Trophoblast cell (in vitro differentiated cells and primary cell): ENCODE measurements around the gene CDC42BPB.

Experiments
- DNase-seq, 2 donors: peaks; one replicate each; pipeline ENCODE4 v3.0.0-alpha.2; 2016
- H2AFZ ChIP-seq: 2 replicates; pipeline ENCODE4 v1.6.1; 2013; ENCODE audit warnings: low read length, moderate library complexity, mild to moderate bottlenecking; ENCODE audit not compliant: insufficient read depth, poor library complexity
- H2AK5ac ChIP-seq: 2 replicates; pipeline ENCODE4 v1.6.1; 2013; ENCODE audit warnings: mild to moderate bottlenecking, low read length
- H2BK120ac ChIP-seq: 2 replicates; pipeline ENCODE4 v1.6.1; 2013; ENCODE audit warnings: low read length, mild to moderate bottlenecking, moderate library complexity; ENCODE audit not compliant: insufficient read depth, poor library complexity
- H2BK12ac ChIP-seq: 2 replicates; pipeline ENCODE4 v1.6.1; 2013; ENCODE audit warnings: mild to moderate bottlenecking, low read length, moderate library complexity
- H2BK5ac ChIP-seq: 2 replicates; pipeline ENCODE4 v1.6.1; 2013; ENCODE audit warnings: low read length, low read depth, moderate library complexity, mild to moderate bottlenecking; ENCODE audit not compliant: poor library complexity
- H3K14ac ChIP-seq: 2 replicates; pipeline ENCODE4 v1.6.1; 2013; ENCODE audit warnings: mild to moderate bottlenecking, low read length
- H3K18ac ChIP-seq: 2 replicates; pipeline ENCODE4 v1.6.1; 2013; ENCODE audit warnings: mild to moderate bottlenecking, low read length
- H3K23ac ChIP-seq: 2 replicates; pipeline ENCODE4 v1.6.1; 2013; ENCODE audit warnings: low read length
- H3K27ac ChIP-seq: 2 replicates; pipeline ENCODE4 v1.5.1; 2013; ENCODE audit warnings: low read depth, mild to moderate bottlenecking, inconsistent platforms, low read length, moderate library complexity
- H3K27me3 ChIP-seq: 2 replicates; pipeline ENCODE4 v1.6.1; 2013; ENCODE audit warnings: inconsistent platforms, mild to moderate bottlenecking, low read length, moderate library complexity; ENCODE audit not compliant: insufficient read depth
- H3K36me3 ChIP-seq, 2 experiments: 1 replicate in 1 of 2; 2 replicates in 1 of 2; pipeline ENCODE4 v1.6.1; 2013; ENCODE audit warnings: low read length in 2 of 2, mild to moderate bottlenecking in 2 of 2, moderate library complexity in 1 of 2; ENCODE audit not compliant: insufficient read depth in 2 of 2, control insufficient read depth in 1 of 2
- H3K4ac ChIP-seq: 2 replicates; pipeline ENCODE4 v1.6.1; 2013; ENCODE audit warnings: low read depth, mild to moderate bottlenecking, low read length, moderate library complexity
- H3K4me1 ChIP-seq, 2 experiments: 1 replicate in 1 of 2; 2 replicates in 1 of 2; pipeline ENCODE4 v1.6.1; 2013; ENCODE audit warnings: low read length in 2 of 2, mild to moderate bottlenecking in 2 of 2, moderate library complexity in 1 of 2; ENCODE audit not compliant: insufficient read depth in 2 of 2, control insufficient read depth in 1 of 2
- H3K4me2 ChIP-seq: 2 replicates; pipeline ENCODE4 v1.6.1; 2013; ENCODE audit warnings: inconsistent platforms, mild to moderate bottlenecking, low read length, moderate library complexity
- H3K4me3 ChIP-seq: 2 replicates; pipeline ENCODE4 v1.5.1; 2013; ENCODE audit warnings: mild to moderate bottlenecking, low read depth, low read length, inconsistent platforms
- H3K79me1 ChIP-seq: one replicate; pipeline ENCODE4 v1.6.1; 2013; ENCODE audit warnings: low read length
- H3K79me2 ChIP-seq: 2 replicates; pipeline ENCODE4 v1.6.1; 2013; ENCODE audit warnings: low read length, mild to moderate bottlenecking; ENCODE audit not compliant: control insufficient read depth, insufficient read depth, poor library complexity
- H3K9ac ChIP-seq: 2 replicates; pipeline ENCODE4 v1.6.1; 2013; ENCODE audit warnings: mild to moderate bottlenecking, low read length
- H3K9me3 ChIP-seq: 2 replicates; pipeline ENCODE4 v1.6.1; 2013; ENCODE audit warnings: low read depth, mild to moderate bottlenecking, control low read depth, inconsistent platforms, low read length; ENCODE audit not compliant: insufficient read depth
- H4K12ac ChIP-seq: 2 replicates; pipeline ENCODE4 v1.6.1; 2013; ENCODE audit warnings: low read depth, mild to moderate bottlenecking, low read length, moderate library complexity
- H4K8ac ChIP-seq: 2 replicates; pipeline ENCODE4 v1.6.1; 2013; ENCODE audit warnings: low read depth, mild to moderate bottlenecking, low read length, moderate library complexity
- H4K91ac ChIP-seq: one replicate; pipeline ENCODE4 v1.6.1; 2013; ENCODE audit warnings: low read depth, mild to moderate bottlenecking, low read length, moderate library complexity
- WGBS: extraction: QIAGEN DNeasy Blood & Tissue Kit; methylation state at CpG from one replicate; pipeline ENCODE4 v1.1.7; 2013; ENCODE audit warnings: missing lambda C conversion rate; ENCODE audit not compliant: insufficient read length, insufficient coverage; ENCODE audit errors: extremely low coverage; 5-methylcytosine and 5-hydroxymethylcytosine counted together

CDC42BPB gene

GRCh38 chr14:102947321-102948103 lies 109.8 kb downstream of the CDC42BPB start:
- Histone ChIP-seq H3K4ac (no peak overlapping the region), H4K91ac (no peak overlapping the region), H2AFZ (no peak overlapping the region), H3K23ac (no peak overlapping the region), H3K4me1 (no peaks in the 10 kb centered on the region), H3K79me2 (no peaks in the 10 kb centered on the region), H3K18ac (no peak overlapping the region), H2BK12ac (no peak overlapping the region), H4K12ac (no peak overlapping the region), H2AK5ac (no peak overlapping the region), H3K36me3 (peaks cover 83 to 86% of the 10 kb centered on the region in 2 experiments), H3K27me3 (no peaks in the 10 kb centered on the region), H2BK120ac (no peak overlapping the region), H3K79me1 (no peaks in the 10 kb centered on the region), H3K4me2 (no peak overlapping the region), H3K27ac (no peak overlapping the region), H3K14ac (no peak overlapping the region), H3K4me3 (no peak overlapping the region), H3K9me3 (no peaks in the 10 kb centered on the region), H4K8ac (no peak overlapping the region), H2BK5ac (no peak overlapping the region), H3K9ac (no peak overlapping the region)
- WGBS = no CpG with 5 or more reads among the region's 27 CpGs
- DNase-seq = no peak

DNA sequence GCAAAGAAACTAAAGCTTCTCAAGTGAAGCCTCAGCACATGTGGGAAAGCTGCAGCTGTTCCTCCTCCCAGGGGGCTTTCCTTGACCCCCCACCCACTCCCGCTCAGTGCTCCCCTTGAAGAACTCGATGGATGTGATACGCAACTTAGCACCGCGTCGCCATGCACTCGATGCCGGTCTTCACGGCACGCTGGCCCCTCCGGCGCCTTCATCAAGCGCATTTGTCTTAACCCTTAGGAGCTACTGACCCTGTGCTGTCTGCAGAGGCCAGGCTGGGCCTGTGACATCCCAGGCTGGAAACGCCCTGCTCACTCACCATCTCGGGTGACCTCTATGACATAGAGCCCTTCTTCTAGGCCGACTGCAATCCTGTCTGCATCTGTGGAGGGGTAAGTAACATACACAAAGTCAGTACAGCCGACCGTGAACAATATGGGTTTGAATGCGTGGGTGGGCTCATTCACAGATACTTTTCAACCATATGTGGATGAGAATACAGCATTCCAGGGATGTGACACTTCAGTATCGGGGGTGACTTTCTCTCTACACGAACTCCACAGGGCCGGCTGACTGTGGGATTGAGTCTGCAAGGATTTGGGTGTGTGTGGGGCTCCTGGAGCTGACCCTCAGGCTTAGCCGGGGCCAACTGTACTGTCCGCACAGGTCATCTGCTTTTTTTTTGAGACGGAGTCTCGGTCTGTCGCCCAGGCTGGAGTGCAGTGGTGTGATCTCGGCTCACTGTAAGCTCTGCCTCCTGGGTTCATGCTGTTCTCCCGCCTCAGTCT lies 111.8 kb downstream of the CDC42BPB start:
- WGBS = no CpG with 5 or more reads among the region's 29 CpGs
- no peak overlapping the region for H4K12ac ChIP-seq

DNA sequence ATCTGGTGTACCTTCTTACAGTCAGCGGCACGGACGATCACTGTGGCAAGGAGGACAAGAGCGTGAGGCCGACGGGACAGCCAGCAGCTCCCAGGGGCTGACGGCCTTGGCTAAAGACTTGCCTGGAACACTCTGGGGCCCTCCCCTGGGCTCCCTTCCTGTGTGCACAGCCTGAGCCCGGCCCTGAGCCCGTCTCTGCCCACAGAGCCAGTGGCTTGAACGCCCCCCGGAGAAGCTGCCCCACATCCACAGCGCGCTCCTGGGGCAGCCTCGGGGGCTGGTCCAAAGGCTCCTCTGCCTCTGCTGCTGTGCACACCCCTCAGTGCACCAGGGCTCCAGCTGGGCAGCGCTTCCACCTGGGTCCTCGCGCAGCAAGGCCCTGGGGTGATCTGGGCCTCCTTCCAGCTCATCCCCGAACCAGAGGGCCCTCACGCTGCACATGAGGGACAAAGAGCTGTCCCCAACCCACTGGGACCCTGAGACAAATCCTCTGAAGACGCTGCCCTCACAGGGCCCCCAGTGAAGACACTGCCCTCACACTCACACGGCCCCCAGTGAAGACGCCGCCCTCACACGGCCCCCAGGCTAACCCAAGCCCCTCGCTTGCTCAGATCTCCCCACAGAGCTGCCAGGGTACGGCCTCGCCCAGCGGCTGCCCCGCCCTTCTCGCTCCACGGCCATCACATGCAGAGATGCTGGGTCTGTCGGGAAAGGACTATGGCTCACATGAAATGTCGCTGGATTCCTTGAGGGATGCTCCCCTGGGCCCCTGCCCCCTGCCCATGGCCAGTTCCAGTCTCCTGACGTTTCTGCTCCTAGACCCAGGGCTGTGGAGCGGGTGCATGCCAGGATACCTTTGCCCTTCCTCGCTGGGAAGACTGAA lies 112.7 kb downstream of the CDC42BPB start:
- Histone ChIP-seq H2BK5ac (no peak overlapping the region), H3K79me1 (no peaks in the 10 kb centered on the region), H3K36me3 (peaks cover 83 to 86% of the 10 kb centered on the region in 2 experiments), H3K23ac (no peak overlapping the region), H3K4me3 (no peak overlapping the region), H2AK5ac (no peak overlapping the region), H3K27ac (no peak overlapping the region), H3K4me2 (no peak overlapping the region), H2BK12ac (no peak overlapping the region), H2BK120ac (no peak overlapping the region), H3K18ac (no peak overlapping the region), H4K91ac (no peak overlapping the region), H3K4me1 (no peaks in the 10 kb centered on the region), H4K8ac (no peak overlapping the region), H4K12ac (no peak overlapping the region), H3K27me3 (no peaks in the 10 kb centered on the region), H3K9ac (no peak overlapping the region), H3K14ac (no peak overlapping the region), H3K4ac (no peak overlapping the region), H2AFZ (no peak overlapping the region), H3K9me3 (no peaks in the 10 kb centered on the region), H3K79me2 (no peaks in the 10 kb centered on the region)
- no CpG with 5 or more reads among the region's 36 CpGs for WGBS
- DNase-seq = no peak

More for the DNA sequence above, 111.8 kb downstream of the CDC42BPB start:
- H3K9ac ChIP-seq = no peak overlapping the region
- no peak overlapping the region for H3K14ac ChIP-seq
- H3K9me3 ChIP-seq = no peaks in the 10 kb centered on the region
- no peak for DNase-seq
- H3K4me3 ChIP-seq = no peak overlapping the region
- no peaks in the 10 kb centered on the region for H3K4me1 ChIP-seq
- no peaks in the 10 kb centered on the region for H3K79me1 ChIP-seq
- H3K27me3 ChIP-seq = no peaks in the 10 kb centered on the region
- H3K27ac ChIP-seq = no peak overlapping the region
- H2AK5ac ChIP-seq = no peak overlapping the region
- H3K4me2 ChIP-seq = no peak overlapping the region
- H2BK120ac ChIP-seq = no peak overlapping the region
- peaks cover 85 to 88% of the 10 kb centered on the region in 2 experiments for H3K36me3 ChIP-seq
- no peaks in the 10 kb centered on the region for H3K79me2 ChIP-seq
- H2BK12ac ChIP-seq = no peak overlapping the region
- H3K23ac ChIP-seq = no peak overlapping the region
- no peak overlapping the region for H2AFZ ChIP-seq
- no peak overlapping the region for H4K91ac ChIP-seq
- H3K4ac ChIP-seq = no peak overlapping the region
- H3K18ac ChIP-seq = no peak overlapping the region
- H4K8ac ChIP-seq = no peak overlapping the region
- no peak overlapping the region for H2BK5ac ChIP-seq

DNA sequence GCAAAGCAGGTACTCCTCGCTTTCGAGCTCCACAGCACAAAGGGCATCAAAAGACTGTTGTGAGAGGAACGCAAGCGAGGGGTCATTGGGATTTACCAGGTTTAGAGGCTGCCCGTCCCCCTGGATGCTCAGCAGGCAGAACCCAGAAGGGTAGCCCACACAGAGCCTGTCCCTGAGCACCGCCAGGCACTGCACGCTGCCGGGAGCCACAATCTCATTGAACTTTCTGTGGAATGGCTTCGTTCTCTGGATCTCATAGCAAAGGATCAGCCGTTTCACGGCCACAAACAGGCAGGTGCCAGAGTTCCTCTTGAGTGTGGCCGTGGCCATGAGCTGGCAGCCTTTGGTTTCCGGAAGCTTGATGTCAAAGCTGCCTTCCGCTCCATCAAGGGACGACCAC lies 113.4 kb downstream of the CDC42BPB start:
- no CpG with 5 or more reads among the region's 15 CpGs for WGBS
- H3K36me3 ChIP-seq = peaks cover 83 to 86% of the 10 kb centered on the region in 2 experiments

More for the DNA sequence above, 113.4 kb downstream of the CDC42BPB start:
- H4K12ac ChIP-seq = no peak overlapping the region
- H3K9me3 ChIP-seq = peaks cover 2% of the 10 kb centered on the region
- H2AK5ac ChIP-seq = no peak overlapping the region
- no peak overlapping the region for H2AFZ ChIP-seq
- H2BK120ac ChIP-seq = no peak overlapping the region
- H3K27me3 ChIP-seq = no peaks in the 10 kb centered on the region
- H3K4me2 ChIP-seq = no peak overlapping the region
- no peak overlapping the region for H4K91ac ChIP-seq
- no peak overlapping the region for H3K27ac ChIP-seq
- H3K9ac ChIP-seq = no peak overlapping the region
- H4K8ac ChIP-seq = no peak overlapping the region
- no peaks in the 10 kb centered on the region for H3K4me1 ChIP-seq
- no peak overlapping the region for H2BK12ac ChIP-seq
- no peak overlapping the region for H2BK5ac ChIP-seq
- no peaks in the 10 kb centered on the region for H3K79me2 ChIP-seq
- no peak overlapping the region for H3K14ac ChIP-seq
- H3K79me1 ChIP-seq = no peaks in the 10 kb centered on the region
- H3K4me3 ChIP-seq = no peak overlapping the region
- no peak overlapping the region for H3K23ac ChIP-seq
- no peak overlapping the region for H3K18ac ChIP-seq
- H3K4ac ChIP-seq = no peak overlapping the region
- no peak for DNase-seq
